ENCODE measurements around the gene ALPL. TPM values are rescaled to one million over a fixed set of nuclear protein-coding genes. Genes with fewer than 3 reads are reported as not detected.
A peak's percentile ranks its signal among the peaks of the same experiment; 100 is the strongest.

ALPL gene
- total RNA-seq, 1 experiment from 2014 or later: 84.8 TPM

DNA sequence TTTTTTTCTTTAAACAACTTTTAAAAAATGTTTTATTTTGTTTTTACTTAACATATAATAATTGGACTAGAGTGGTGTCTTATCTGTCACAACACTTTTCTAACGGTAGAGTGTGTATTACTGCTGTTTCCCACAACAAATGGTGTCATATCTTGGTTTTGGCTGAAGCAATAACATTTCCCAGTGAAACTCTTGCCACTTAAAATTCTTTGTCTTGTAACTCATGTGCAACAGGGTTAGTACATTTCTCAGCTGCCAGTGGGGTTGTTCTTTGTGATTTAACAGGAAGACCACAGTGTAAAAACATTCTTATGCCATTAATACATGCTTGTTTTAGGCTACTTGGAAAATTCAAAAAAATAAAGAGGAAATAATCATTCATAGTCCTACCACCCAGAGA lies 43.5 kb downstream of the ALPL start:
- Mint-ChIP-seq H3K36me3 (ENCODE audit: insufficient read depth in 1 of 3, low read depth in 3 of 3) (peaks cover 5 to 22% (median 8%) of the 10 kb centered on the region in 3 experiments; a peak in 6 of 7 replicates), H3K27me3 (ENCODE audit: low read depth) (no peaks in the 10 kb centered on the region), H3K4me3 (no peak overlapping the region), H3K27ac (peak overlapping the region in 2 of 3 experiments; percentile 88; a peak in 2 of 7 replicates), H3K4me1 (peaks cover 32 to 37% of the 10 kb centered on the region in 2 experiments), H3K9me3 (no peaks in the 10 kb centered on the region)
- Histone ChIP-seq H3K27me3 (ENCODE audit: insufficient read depth, low read length) (no peaks in the 10 kb centered on the region), H3K79me1 (ENCODE audit: insufficient read depth, low read depth, low read length, poor library complexity, severe bottlenecking) (no peaks in the 10 kb centered on the region), H4K5ac (ENCODE audit: insufficient read length, low read depth, low read length) (no peak overlapping the region), H2AFZ (ENCODE audit: low read length) (no peak overlapping the region), H3K56ac (ENCODE audit: insufficient read length, low read depth, low read length) (no peak overlapping the region), H3K4ac (ENCODE audit: low read depth, low read length) (no peak overlapping the region), H3K9me3 (ENCODE audit: control insufficient read depth, low read depth, low read length) (no peaks in the 10 kb centered on the region), H4K91ac (ENCODE audit: insufficient read length, low read depth, low read length) (no peak overlapping the region), H2BK120ac (ENCODE audit: low read depth, low read length, poor library complexity, severe bottlenecking) (no peak overlapping the region), H3K4me1 (ENCODE audit: insufficient read depth, low read length) (peaks cover 2% of the 10 kb centered on the region; the same call in 1 of the 2 replicates), H3K79me2 (ENCODE audit: insufficient read depth, low read length) (no peaks in the 10 kb centered on the region), H3K9ac (ENCODE audit: extremely low read depth, insufficient read length, low read length) (no peak overlapping the region), H3K27ac (ENCODE audit: insufficient read length, low read depth, low read length) (no peak overlapping the region), H2AK5ac (ENCODE audit: insufficient read length, low read length) (no peak overlapping the region), H2BK20ac (ENCODE audit: low read depth, low read length, poor library complexity, severe bottlenecking) (no peak overlapping the region), H3K14ac (ENCODE audit: insufficient read depth, low read length) (no peak overlapping the region), H3K18ac (ENCODE audit: insufficient read length, low read depth, low read length) (no peak overlapping the region), H2BK15ac (ENCODE audit: low read depth, low read length) (no peak overlapping the region), H3K23me2 (ENCODE audit: insufficient read length, low read depth, low read length, poor library complexity, severe bottlenecking) (no peaks in the 10 kb centered on the region), H4K20me1 (ENCODE audit: control insufficient read depth, insufficient read depth, insufficient read length) (no peaks in the 10 kb centered on the region), H4K8ac (replicated peaks; ENCODE audit: insufficient read length, low read depth, low read length) (no peak overlapping the region), H3K23ac (ENCODE audit: insufficient read length, low read depth, low read length) (no peak overlapping the region), H2BK12ac (ENCODE audit: insufficient read length, low read depth, low read length) (no peak overlapping the region), H3T11ph (ENCODE audit: low read length) (no peak overlapping the region), H3K4me2 (ENCODE audit: insufficient read depth, insufficient read length, low read length) (no peak overlapping the region), H2BK5ac (ENCODE audit: insufficient read length, low read length) (no peak overlapping the region)
- DNase-seq: no peak
- WGBS (ENCODE audit: extremely low coverage, insufficient read length, low lambda C conversion rate): no CpG with 5 or more reads among the region's 1 CpG
- TF ChIP-seq, protein P1, sequence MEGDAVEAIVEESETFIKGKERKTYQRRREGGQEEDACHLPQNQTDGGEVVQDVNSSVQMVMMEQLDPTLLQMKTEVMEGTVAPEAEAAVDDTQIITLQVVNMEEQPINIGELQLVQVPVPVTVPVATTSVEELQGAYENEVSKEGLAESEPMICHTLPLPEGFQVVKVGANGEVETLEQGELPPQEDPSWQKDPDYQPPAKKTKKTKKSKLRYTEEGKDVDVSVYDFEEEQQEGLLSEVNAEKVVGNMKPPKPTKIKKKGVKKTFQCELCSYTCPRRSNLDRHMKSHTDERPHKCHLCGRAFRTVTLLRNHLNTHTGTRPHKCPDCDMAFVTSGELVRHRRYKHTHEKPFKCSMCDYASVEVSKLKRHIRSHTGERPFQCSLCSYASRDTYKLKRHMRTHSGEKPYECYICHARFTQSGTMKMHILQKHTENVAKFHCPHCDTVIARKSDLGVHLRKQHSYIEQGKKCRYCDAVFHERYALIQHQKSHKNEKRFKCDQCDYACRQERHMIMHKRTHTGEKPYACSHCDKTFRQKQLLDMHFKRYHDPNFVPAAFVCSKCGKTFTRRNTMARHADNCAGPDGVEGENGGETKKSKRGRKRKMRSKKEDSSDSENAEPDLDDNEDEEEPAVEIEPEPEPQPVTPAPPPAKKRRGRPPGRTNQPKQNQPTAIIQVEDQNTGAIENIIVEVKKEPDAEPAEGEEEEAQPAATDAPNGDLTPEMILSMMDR (conservative IDR thresholded peaks at IDR 0.05): no peak
